ENCODE measurements around the gene MSANTD3.

DNA sequence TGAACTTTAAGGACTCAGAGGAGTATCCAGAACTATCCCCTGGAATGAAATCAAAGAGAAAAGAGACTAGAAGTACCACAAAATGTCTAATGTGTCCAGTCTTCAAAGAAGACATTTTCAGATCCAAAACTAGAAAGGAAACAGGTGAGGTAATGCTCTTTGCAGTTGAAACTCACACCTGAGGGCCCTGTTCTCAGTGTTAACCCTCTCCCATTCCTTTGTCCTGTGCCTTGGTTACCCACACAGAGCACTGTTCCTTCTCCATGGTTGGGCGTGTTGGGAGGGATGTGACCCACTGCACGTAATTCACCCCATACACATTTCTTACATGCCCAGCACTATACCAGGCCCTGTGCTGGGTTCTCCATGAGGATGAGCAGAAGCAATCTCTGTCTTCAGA, 21.3 kb downstream of the MSANTD3 start:
- no peak for TF ChIP-seq KAT7 (CRISPR knock-in tag; IDR thresholded peaks at IDR 0.05; ENCODE audit: borderline replicate concordance)
- TF ChIP-seq, protein P1, sequence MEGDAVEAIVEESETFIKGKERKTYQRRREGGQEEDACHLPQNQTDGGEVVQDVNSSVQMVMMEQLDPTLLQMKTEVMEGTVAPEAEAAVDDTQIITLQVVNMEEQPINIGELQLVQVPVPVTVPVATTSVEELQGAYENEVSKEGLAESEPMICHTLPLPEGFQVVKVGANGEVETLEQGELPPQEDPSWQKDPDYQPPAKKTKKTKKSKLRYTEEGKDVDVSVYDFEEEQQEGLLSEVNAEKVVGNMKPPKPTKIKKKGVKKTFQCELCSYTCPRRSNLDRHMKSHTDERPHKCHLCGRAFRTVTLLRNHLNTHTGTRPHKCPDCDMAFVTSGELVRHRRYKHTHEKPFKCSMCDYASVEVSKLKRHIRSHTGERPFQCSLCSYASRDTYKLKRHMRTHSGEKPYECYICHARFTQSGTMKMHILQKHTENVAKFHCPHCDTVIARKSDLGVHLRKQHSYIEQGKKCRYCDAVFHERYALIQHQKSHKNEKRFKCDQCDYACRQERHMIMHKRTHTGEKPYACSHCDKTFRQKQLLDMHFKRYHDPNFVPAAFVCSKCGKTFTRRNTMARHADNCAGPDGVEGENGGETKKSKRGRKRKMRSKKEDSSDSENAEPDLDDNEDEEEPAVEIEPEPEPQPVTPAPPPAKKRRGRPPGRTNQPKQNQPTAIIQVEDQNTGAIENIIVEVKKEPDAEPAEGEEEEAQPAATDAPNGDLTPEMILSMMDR (IDR thresholded peaks at IDR 0.05), result no peak
- no peak for TF ChIP-seq CBFB (CRISPR knock-in tag; IDR thresholded peaks at IDR 0.05; ENCODE audit: low read depth)
- TF ChIP-seq, protein P2, sequence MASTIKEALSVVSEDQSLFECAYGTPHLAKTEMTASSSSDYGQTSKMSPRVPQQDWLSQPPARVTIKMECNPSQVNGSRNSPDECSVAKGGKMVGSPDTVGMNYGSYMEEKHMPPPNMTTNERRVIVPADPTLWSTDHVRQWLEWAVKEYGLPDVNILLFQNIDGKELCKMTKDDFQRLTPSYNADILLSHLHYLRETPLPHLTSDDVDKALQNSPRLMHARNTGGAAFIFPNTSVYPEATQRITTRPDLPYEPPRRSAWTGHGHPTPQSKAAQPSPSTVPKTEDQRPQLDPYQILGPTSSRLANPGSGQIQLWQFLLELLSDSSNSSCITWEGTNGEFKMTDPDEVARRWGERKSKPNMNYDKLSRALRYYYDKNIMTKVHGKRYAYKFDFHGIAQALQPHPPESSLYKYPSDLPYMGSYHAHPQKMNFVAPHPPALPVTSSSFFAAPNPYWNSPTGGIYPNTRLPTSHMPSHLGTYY (CRISPR knock-in tag; IDR thresholded peaks at IDR 0.05), result no peak
- TF ChIP-seq, protein P3, sequence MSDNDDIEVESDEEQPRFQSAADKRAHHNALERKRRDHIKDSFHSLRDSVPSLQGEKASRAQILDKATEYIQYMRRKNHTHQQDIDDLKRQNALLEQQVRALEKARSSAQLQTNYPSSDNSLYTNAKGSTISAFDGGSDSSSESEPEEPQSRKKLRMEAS (CRISPR knock-in tag; IDR thresholded peaks at IDR 0.05), result no peak
- TF ChIP-seq, protein P4, sequence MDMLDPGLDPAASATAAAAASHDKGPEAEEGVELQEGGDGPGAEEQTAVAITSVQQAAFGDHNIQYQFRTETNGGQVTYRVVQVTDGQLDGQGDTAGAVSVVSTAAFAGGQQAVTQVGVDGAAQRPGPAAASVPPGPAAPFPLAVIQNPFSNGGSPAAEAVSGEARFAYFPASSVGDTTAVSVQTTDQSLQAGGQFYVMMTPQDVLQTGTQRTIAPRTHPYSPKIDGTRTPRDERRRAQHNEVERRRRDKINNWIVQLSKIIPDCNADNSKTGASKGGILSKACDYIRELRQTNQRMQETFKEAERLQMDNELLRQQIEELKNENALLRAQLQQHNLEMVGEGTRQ (CRISPR knock-in tag; IDR thresholded peaks at IDR 0.05), result no peak
- no peak for TF ChIP-seq NFE2L1 (CRISPR knock-in tag; IDR thresholded peaks at IDR 0.05)
- no peak for TF ChIP-seq SP1 (CRISPR knock-in tag; conservative IDR thresholded peaks at IDR 0.05)
